Lung (tissue), 12 donors: ENCODE results near the gene ARPC4. TPM values are rescaled to one million over a fixed set of nuclear protein-coding genes. Genes with fewer than 3 reads are reported as not detected.

Experiments
- ATAC-seq: fragments of 200-7000 bp; cut with Tn5 transposase; one replicate; pipeline ENCODE4 v1.9.1; 2020; ENCODE audit warnings: moderate number of reproducible peaks; ENCODE audit not compliant: insufficient read depth, low FRiP score
- DNase-seq, 3 donors: peaks; one replicate each; pipeline ENCODE4 v3.0.0-alpha.2; 2013 to 2017
- H3K27ac ChIP-seq, 2 donors: one replicate each; pipeline ENCODE4 v1.5.1; 2013; ENCODE audit warnings: mild to moderate bottlenecking in 2 of 2, moderate library complexity in 2 of 2, control low read depth in 1 of 2, inconsistent platforms in 1 of 2, low read depth in 1 of 2, low read length in 1 of 2
- H3K27me3 ChIP-seq, 3 donors: one replicate each; pipeline ENCODE4 v1.5.1; 2013; ENCODE audit warnings: low read length in 2 of 3; ENCODE audit not compliant: control insufficient read depth in 3 of 3, insufficient read depth in 3 of 3
- H3K36me3 ChIP-seq, 4 donors: one replicate each; pipeline ENCODE4 v1.5.1; 2013; ENCODE audit warnings: low read length in 4 of 4, mild to moderate bottlenecking in 1 of 4, moderate library complexity in 1 of 4; ENCODE audit not compliant: control insufficient read depth in 4 of 4, insufficient read depth in 4 of 4
- H3K4me1 ChIP-seq, 5 donors: one replicate each; pipeline ENCODE4 v1.5.1; 2013; ENCODE audit warnings: low read length in 5 of 5, mild to moderate bottlenecking in 2 of 5, moderate library complexity in 1 of 5; ENCODE audit not compliant: control insufficient read depth in 5 of 5, insufficient read depth in 5 of 5
- H3K4me3 ChIP-seq: one replicate; pipeline ENCODE4 v1.5.1; 2013; ENCODE audit warnings: mild to moderate bottlenecking, control low read depth, moderate library complexity
- H3K9ac ChIP-seq, 2 donors: one replicate each; pipeline ENCODE4 v1.5.1; 2013; ENCODE audit warnings: low read length in 2 of 2, control low read depth in 1 of 2; ENCODE audit not compliant: insufficient read depth in 1 of 2
- H3K9me3 ChIP-seq, 4 donors: one replicate each; pipeline ENCODE4 v1.5.1; 2013; ENCODE audit warnings: low read length in 3 of 4, mild to moderate bottlenecking in 1 of 4, moderate library complexity in 1 of 4; ENCODE audit not compliant: control insufficient read depth in 4 of 4, insufficient read depth in 3 of 4
- WGBS, 2 donors: extraction: QIAGEN DNeasy Blood & Tissue Kit; methylation state at CpG; one replicate each; pipeline ENCODE4 v1.1.7; 2013; 5-methylcytosine and 5-hydroxymethylcytosine counted together
- polyA plus RNA-seq, 2 donors: library from polyadenylated mRNA; stranded (reverse); fragments of 200-250 nt; gene quantifications; one replicate each; pipeline ENCODE4 v1.2.1, GENCODE V29; 2013
- total RNA-seq, 2 donors: library from RNA; depleted of rRNA in 1 of 2; stranded (reverse); fragments of >200 nt in 1 of 2; gene quantifications; one replicate each; pipeline ENCODE4 v1.2.1, GENCODE V29; 2014 to 2021
- TF ChIP-seq, protein P1 (sequence below): IDR thresholded peaks from 2 replicates; pipeline ENCODE4 v1.5.1; 2012; ENCODE audit warnings: mild to moderate bottlenecking; ENCODE audit errors: control extremely low read depth, extremely low read depth
- donor health status: control.
- donor health status: control.
- donor health status: Bipolar disorder and iron deficiency.
- donor health status: healthy.
- donor health status: DM: yes; HTN: yes; CAD: no.

Gene ARPC4
- total and polyA plus RNA-seq, 4 donors = 74.9 to 239 (median 129) TPM

GRCh38 chr3:9837701-9838582 is 45.1 kb downstream of the ARPC4 start:
- Histone ChIP-seq H3K9ac (no peak overlapping the region), H3K9me3 (no peaks in the 10 kb centered on the region), H3K36me3 (peaks cover 7 to 49% (median 37%) of the 10 kb centered on the region in 4 donors), H3K4me1 (peaks cover 0 to 4% (median 0%) of the 10 kb centered on the region in 5 donors), H3K27me3 (no peaks in the 10 kb centered on the region), H3K27ac (no peak overlapping the region), H3K4me3 (no peak overlapping the region)
- DNase-seq (no peak), ATAC-seq (no peak)
- 60 to 76% methylated on average over 12 of the region's 12 CpGs for WGBS, 2 donors
- TF ChIP-seq, protein P1, sequence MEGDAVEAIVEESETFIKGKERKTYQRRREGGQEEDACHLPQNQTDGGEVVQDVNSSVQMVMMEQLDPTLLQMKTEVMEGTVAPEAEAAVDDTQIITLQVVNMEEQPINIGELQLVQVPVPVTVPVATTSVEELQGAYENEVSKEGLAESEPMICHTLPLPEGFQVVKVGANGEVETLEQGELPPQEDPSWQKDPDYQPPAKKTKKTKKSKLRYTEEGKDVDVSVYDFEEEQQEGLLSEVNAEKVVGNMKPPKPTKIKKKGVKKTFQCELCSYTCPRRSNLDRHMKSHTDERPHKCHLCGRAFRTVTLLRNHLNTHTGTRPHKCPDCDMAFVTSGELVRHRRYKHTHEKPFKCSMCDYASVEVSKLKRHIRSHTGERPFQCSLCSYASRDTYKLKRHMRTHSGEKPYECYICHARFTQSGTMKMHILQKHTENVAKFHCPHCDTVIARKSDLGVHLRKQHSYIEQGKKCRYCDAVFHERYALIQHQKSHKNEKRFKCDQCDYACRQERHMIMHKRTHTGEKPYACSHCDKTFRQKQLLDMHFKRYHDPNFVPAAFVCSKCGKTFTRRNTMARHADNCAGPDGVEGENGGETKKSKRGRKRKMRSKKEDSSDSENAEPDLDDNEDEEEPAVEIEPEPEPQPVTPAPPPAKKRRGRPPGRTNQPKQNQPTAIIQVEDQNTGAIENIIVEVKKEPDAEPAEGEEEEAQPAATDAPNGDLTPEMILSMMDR = no peak

GRCh38 chr3:9838856-9839255 is 46.0 kb downstream of the ARPC4 start:
- Histone ChIP-seq H3K4me3 (no peak overlapping the region), H3K4me1 (peaks cover 0 to 9% (median 0%) of the 10 kb centered on the region in 5 donors), H3K9ac (no peak overlapping the region), H3K9me3 (no peaks in the 10 kb centered on the region), H3K27ac (no peak overlapping the region), H3K27me3 (no peaks in the 10 kb centered on the region), H3K36me3 (peaks cover 7 to 42% (median 34%) of the 10 kb centered on the region in 4 donors)
- 78 to 83% methylated on average over 4 of the region's 4 CpGs for WGBS, 2 donors
- ATAC-seq (no peak), DNase-seq (no peak)
- TF ChIP-seq, protein P1 = no peak

DNA sequence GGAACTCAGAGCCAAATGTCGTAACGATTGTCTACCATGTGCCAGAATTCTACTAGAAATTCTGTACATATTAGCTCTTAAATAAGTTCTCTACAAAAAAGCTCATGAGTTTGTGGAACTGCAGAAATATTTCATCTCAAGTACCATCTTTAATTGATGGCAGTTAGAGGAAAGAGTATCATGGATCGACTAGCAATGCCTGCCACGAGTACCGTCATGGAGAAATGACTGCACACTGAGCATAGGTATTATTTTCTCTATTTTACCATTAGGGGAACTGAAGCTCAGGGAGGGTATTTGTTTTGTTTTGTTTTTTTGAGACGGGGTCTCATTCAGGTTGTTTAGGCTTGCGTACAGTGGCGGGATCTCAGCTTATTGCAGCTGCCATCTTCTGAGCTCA is 48.1 kb downstream of the ARPC4 start:
- Histone ChIP-seq H3K9me3 (no peaks in the 10 kb centered on the region), H3K27me3 (no peaks in the 10 kb centered on the region), H3K4me3 (no peak overlapping the region), H3K9ac (no peak overlapping the region), H3K36me3 (peaks cover 7 to 25% (median 21%) of the 10 kb centered on the region in 4 donors), H3K4me1 (peaks cover 0 to 13% (median 2%) of the 10 kb centered on the region in 5 donors), H3K27ac (no peak overlapping the region)
- 82% methylated on average over 8 of the region's 8 CpGs for WGBS, 2 donors
- ATAC-seq (no peak), DNase-seq (no peak)
- TF ChIP-seq, protein P1 = no peak
